Measurements from ENCODE around the gene CMAS.
"Not testable (repeated sequence)": the region's sequence is repeated elsewhere in the genome, so short reads cannot be mapped to it uniquely, and the experiment has no call there.

The CMAS gene

GRCh38 chr12:22048351-22049041, 2.5 kb downstream of the CMAS start:
- no peak for DNase-seq

GRCh38 chr12:22050078-22050477, 4.1 kb downstream of the CMAS start:
- DNase-seq: no peak

- no peak for DNase-seq
These were observed 5.2 kb downstream of the CMAS start for GRCh38 chr12:22051114-22051698.

- not testable (repeated sequence) for DNase-seq
These were observed 7.0 kb downstream of the CMAS start for GRCh38 chr12:22052994-22053393.

GRCh38 chr12:22054155-22054554, 8.1 kb downstream of the CMAS start:
- DNase-seq: no peak

GRCh38 chr12:22056607-22057006, 10.6 kb downstream of the CMAS start:
- DNase-seq: no peak

GRCh38 chr12:22059976-22060647, 14.1 kb downstream of the CMAS start:
- DNase-seq: no peak

- no peak for DNase-seq
These were observed 18.9 kb downstream of the CMAS start for GRCh38 chr12:22064968-22065367.

- no peak for DNase-seq
These were observed 20.3 kb downstream of the CMAS start for GRCh38 chr12:22066310-22066709.

GRCh38 chr12:22069851-22070250, 23.8 kb downstream of the CMAS start:
- no peak for DNase-seq

- DNase-seq: no peak
These were observed 36.2 kb downstream of the CMAS start for GRCh38 chr12:22082190-22082701.

- peak; percentile 24 for DNase-seq
These were observed 37.1 kb downstream of the CMAS start for GRCh38 chr12:22083167-22083566.

- DNase-seq: no peak
These were observed 38.8 kb downstream of the CMAS start for GRCh38 chr12:22084852-22085251.

GRCh38 chr12:22088886-22089285, 42.9 kb downstream of the CMAS start:
- DNase-seq: no peak

- no peak for DNase-seq
These were observed 43.5 kb downstream of the CMAS start for GRCh38 chr12:22089486-22089885.

GRCh38 chr12:22099062-22099461, 53.0 kb downstream of the CMAS start:
- not testable (repeated sequence) for DNase-seq

- peak; percentile 56 for DNase-seq
These were observed 55.1 kb downstream of the CMAS start for GRCh38 chr12:22100958-22101748.

- peak; percentile 38 for DNase-seq
These were observed 55.8 kb downstream of the CMAS start for GRCh38 chr12:22101749-22102243.

- DNase-seq: no peak
These were observed 57.4 kb downstream of the CMAS start for GRCh38 chr12:22103418-22103817.

- DNase-seq: no peak
These were observed 59.5 kb downstream of the CMAS start for GRCh38 chr12:22105542-22105941.

GRCh38 chr12:22110176-22110575, 64.2 kb downstream of the CMAS start:
- peak; percentile 36 for DNase-seq
